HCT116 (cell line): ENCODE measurements around the gene PODNL1. TPM values are rescaled to one million over a fixed set of nuclear protein-coding genes. Genes with fewer than 3 reads are reported as not detected.

ENCODE experiments used
- ATAC-seq: fragments of 200-7000 bp; cut with Tn5 transposase; 2 replicates; pipeline ENCODE4 v1.9.1; 2020; ENCODE audit warnings: mild to moderate bottlenecking, moderate library complexity
- BruUV-seq: library from RNA; stranded (reverse); fragments of 400-500 nt; replicated peaks from 2 replicates; lab custom pipeline; 2021; lab: Mats Ljungman, UMichigan
- CTCF ChIA-PET: fragments of 300-600 bp; sonication (Branson Sonifier 250); formaldehyde crosslinking; loops from one replicate; lab custom pipeline; 2021; ENCODE audit warnings: antibody characterized with exemption; lab: Charles Lee
- POLR2A ChIA-PET: fragments of 300-600, 350-600 bp; sonication (Branson Sonifier 250); formaldehyde crosslinking; loops from one replicate; lab custom pipeline; 2021; ENCODE audit warnings: antibody characterized with exemption; lab: Charles Lee
- RAD21 ChIA-PET, 2 experiments: fragments of 300-600 bp; sonication (Branson Sonifier 250); formaldehyde crosslinking; loops; one replicate each; lab custom pipeline; 2023; ENCODE audit warnings: low total read pairs in 2 of 2; ENCODE audit not compliant: uncharacterized antibody in 2 of 2, unreplicated experiment in 2 of 2, low non-redundant PET in 1 of 2; lab: Charles Lee
- DNase-seq: peaks from one replicate; pipeline ENCODE4 v3.0.0-alpha.2; 2010; ENCODE audit warnings: low read depth, low spot score
- H2AFZ ChIP-seq: fragments of 200-600 bp; shearing (Covaris generic), sonication (generic); 2 replicates; pipeline ENCODE4 v1.6.1; 2017; ENCODE audit warnings: low read depth, mixed run types, mixed read lengths, antibody characterized with exemption, low read length; ENCODE audit not compliant: poor library complexity, severe bottlenecking
- H3K27ac ChIP-seq: 2 replicates; pipeline ENCODE4 v1.5.1; 2012; ENCODE audit warnings: low read depth, low read length
- H3K27me3 ChIP-seq: fragments of 200-600 bp; sonication (generic); 2 replicates; pipeline ENCODE4 v1.6.1; 2016; ENCODE audit warnings: mixed run types, low read length, mixed read lengths; ENCODE audit not compliant: insufficient read depth
- H3K36me3 ChIP-seq, 2 experiments: fragments of 200-500 bp in 1 of 2; fragments of 200-600 bp in 1 of 2; sonication (Bioruptor generic) in 1 of 2; sonication (generic) in 1 of 2; 2 replicates each; pipeline versions ENCODE4 v1.5.1 to v1.6.1; 2014 to 2016; ENCODE audit warnings: low read length in 2 of 2, inconsistent platforms in 1 of 2, mixed read lengths in 1 of 2, mixed run types in 1 of 2; ENCODE audit not compliant: insufficient read depth in 2 of 2, control insufficient read depth in 1 of 2
- H3K4me1 ChIP-seq, 2 experiments: fragments of 200-600 bp in 1 of 2; sonication (generic) in 1 of 2; 2 replicates each; pipeline versions ENCODE4 v1.5.1 to v1.6.1; 2012 to 2017; ENCODE audit warnings: low read length in 2 of 2, inconsistent platforms in 1 of 2, mild to moderate bottlenecking in 1 of 2, mixed read lengths in 1 of 2, mixed run types in 1 of 2, moderate library complexity in 1 of 2; ENCODE audit not compliant: insufficient read depth in 2 of 2, control insufficient read depth in 1 of 2
- H3K4me2 ChIP-seq: fragments of 200-600 bp; sonication (generic); 2 replicates; pipeline ENCODE4 v1.6.1; 2017; ENCODE audit warnings: mixed run types, low read length, mixed read lengths
- H3K4me3 ChIP-seq, 2 experiments: fragments of 200-600 bp in 1 of 2; sonication (generic) in 1 of 2; replicated peaks in 1 of 2; 2 replicates each; pipeline ENCODE4 v1.5.1; 2011 to 2016; ENCODE audit warnings: low read length in 2 of 2, control low read depth in 1 of 2, low read depth in 1 of 2, mild to moderate bottlenecking in 1 of 2, mixed read lengths in 1 of 2, mixed run types in 1 of 2
- H3K79me2 ChIP-seq: fragments of 200-600 bp; sonication (generic); 2 replicates; pipeline ENCODE4 v1.6.1; 2017; ENCODE audit warnings: mild to moderate bottlenecking, mixed run types, low read length, moderate library complexity, mixed read lengths; ENCODE audit not compliant: insufficient read depth
- H3K9ac ChIP-seq: fragments of 200-600 bp; sonication (generic); 2 replicates; pipeline ENCODE4 v1.6.1; 2016; ENCODE audit warnings: low read length, mixed read lengths
- H3K9me2 ChIP-seq: fragments of 200-600 bp; sonication (generic), shearing (Covaris generic); 2 replicates; pipeline ENCODE4 v1.6.1; 2017; ENCODE audit warnings: mixed run types, mild to moderate bottlenecking, moderate library complexity; ENCODE audit not compliant: insufficient read depth
- H3K9me3 ChIP-seq, 2 experiments: fragments of 200-500 bp in 1 of 2; fragments of 200-600 bp in 1 of 2; sonication (Bioruptor generic) in 1 of 2; sonication (generic) in 1 of 2; 2 replicates each; pipeline ENCODE4 v1.6.1; 2014 to 2017; ENCODE audit warnings: low read length in 2 of 2, mixed read lengths in 2 of 2, inconsistent platforms in 1 of 2, low read depth in 1 of 2, mild to moderate bottlenecking in 1 of 2, mixed run types in 1 of 2, moderate library complexity in 1 of 2; ENCODE audit not compliant: control insufficient read depth in 1 of 2, insufficient read depth in 1 of 2
- H4K20me1 ChIP-seq: fragments of 200-600 bp; sonication (generic), shearing (Covaris generic); 2 replicates; pipeline ENCODE4 v1.6.1; 2017; ENCODE audit warnings: mixed run types, mild to moderate bottlenecking, moderate library complexity; ENCODE audit not compliant: insufficient read depth
- ELF1 ChIP-seq: IDR thresholded peaks from 2 replicates; pipeline ENCODE4 v1.6.1; 2012; ENCODE audit warnings: low read depth, borderline replicate concordance
- FOSL1 ChIP-seq: IDR thresholded peaks from 2 replicates; pipeline ENCODE4 v1.6.1; 2012; ENCODE audit warnings: low read depth
- JUND ChIP-seq: IDR thresholded peaks from 2 replicates; pipeline ENCODE4 v1.6.1; 2012
- MAX ChIP-seq: IDR thresholded peaks from 2 replicates; pipeline ENCODE4 v1.6.1; 2012
- POLR2AphosphoS5 ChIP-seq: IDR thresholded peaks from 2 replicates; pipeline ENCODE4 v1.6.1; 2011; ENCODE audit warnings: mild to moderate bottlenecking, low read depth, low read length, moderate library complexity
- RAD21 ChIP-seq: IDR thresholded peaks from 2 replicates; pipeline ENCODE4 v1.6.1; 2012; ENCODE audit warnings: low read depth, mild to moderate bottlenecking
- REST ChIP-seq: IDR thresholded peaks from 2 replicates; pipeline ENCODE4 v1.6.1; 2012; ENCODE audit warnings: low read depth
- SIN3A ChIP-seq: IDR thresholded peaks from 2 replicates; pipeline ENCODE4 v1.6.1; 2012; ENCODE audit warnings: low read depth
- SP1 ChIP-seq: IDR thresholded peaks from 2 replicates; pipeline ENCODE4 v1.6.1; 2012; ENCODE audit warnings: low read depth
- SRF ChIP-seq: IDR thresholded peaks from 2 replicates; pipeline ENCODE4 v1.6.1; 2012; ENCODE audit warnings: low read depth
- TCF7L2 ChIP-seq: IDR thresholded peaks from 2 replicates; pipeline ENCODE4 v1.7.0; 2011; ENCODE audit warnings: borderline replicate concordance, inconsistent platforms; ENCODE audit not compliant: insufficient read depth, insufficient read length; ENCODE audit errors: extremely low read depth
- YY1 ChIP-seq: IDR thresholded peaks from 2 replicates; pipeline ENCODE4 v1.6.1; 2011; ENCODE audit warnings: low read length, low read depth, moderate library complexity, mild to moderate bottlenecking; ENCODE audit not compliant: insufficient replicate concordance; ENCODE audit errors: extremely low read depth
- ZFX ChIP-seq: fragments of 450-650 bp; IDR thresholded peaks from 2 replicates; pipeline ENCODE4 v1.6.1; 2017
- ZNF274 ChIP-seq: fragments of 200-500 bp; sonication (Bioruptor generic); IDR thresholded peaks from 2 replicates; pipeline ENCODE4 v1.6.1; 2014; ENCODE audit warnings: mild to moderate bottlenecking, low read depth, low read length, inconsistent platforms
- intact Hi-C: fragments of 100-400 bp; cut with micrococcal nuclease; formaldehyde crosslinking; loops from 2 replicates; pipeline ENCODE4 v1.10.0; 2022
- total RNA-seq: library from RNA; stranded (reverse); gene quantifications from one replicate; pipeline ENCODE4 v1.2.1, GENCODE V29; 2021; ENCODE audit not compliant: unreplicated experiment

Gene PODNL1
- total RNA-seq, 1 experiment from 2014 or later = 0.71 TPM

GRCh38 chr19:13978351-13979243 lies 40.4 kb upstream of the PODNL1 start:
- H3K4me3 ChIP-seq = no peak overlapping the region
- H3K4me2 ChIP-seq = no peak overlapping the region
- H3K36me3 ChIP-seq = no peaks in the 10 kb centered on the region; a peak in 1 of 4 replicates
- ChIA-PET POLR2A (no interaction called here), CTCF (no interaction called here), RAD21 (no interaction called here)
- H3K27me3 ChIP-seq = no peaks in the 10 kb centered on the region
- H3K9me3 ChIP-seq = no peaks in the 10 kb centered on the region
- ATAC-seq (peak; percentile 66), DNase-seq (no peak)
- H3K9ac ChIP-seq = no peak overlapping the region
- no TSS peak for BruUV-seq
- no peak overlapping the region for H3K27ac ChIP-seq
- TF ChIP-seq SIN3A (no peak), MAX (no peak), ZNF274 (no peak)
- no peaks in the 10 kb centered on the region for H3K79me2 ChIP-seq
- H3K4me1 ChIP-seq = peaks cover 0 to 10% of the 10 kb centered on the region in 2 experiments; a peak in 3 of 4 replicates
- H2AFZ ChIP-seq = no peak overlapping the region
- intact Hi-C loops = no loop called here
- H4K20me1 ChIP-seq = no peaks in the 10 kb centered on the region
- no peaks in the 10 kb centered on the region for H3K9me2 ChIP-seq

- H2AFZ ChIP-seq = no peak overlapping the region
- H3K9me2 ChIP-seq = no peaks in the 10 kb centered on the region
- intact Hi-C loops = no loop called here
- POLR2A ChIA-PET = no interaction called here
- H3K27ac ChIP-seq = no peak overlapping the region
- no peaks in the 10 kb centered on the region for H4K20me1 ChIP-seq
- H3K36me3 ChIP-seq = no peaks in the 10 kb centered on the region; a peak in 1 of 4 replicates
- ATAC-seq (no peak), DNase-seq (no peak)
- peaks cover 0 to 10% of the 10 kb centered on the region in 2 experiments; a peak in 3 of 4 replicates for H3K4me1 ChIP-seq
- H3K27me3 ChIP-seq = no peaks in the 10 kb centered on the region
- H3K4me2 ChIP-seq = no peak overlapping the region
- H3K9me3 ChIP-seq = no peaks in the 10 kb centered on the region
- RAD21 ChIA-PET = no interaction called here
- H3K4me3 ChIP-seq = no peak overlapping the region
- CTCF ChIA-PET = no interaction called here
- no peak overlapping the region for H3K9ac ChIP-seq
- no peaks in the 10 kb centered on the region for H3K79me2 ChIP-seq
- no TSS peak for BruUV-seq
- TF ChIP-seq JUND (no peak), REST (no peak), YY1 (no peak), ZFX (no peak), SRF (no peak), FOSL1 (no peak), POLR2AphosphoS5 (no peak), MAX (no peak), SP1 (no peak), TCF7L2 (no peak), RAD21 (no peak), ELF1 (no peak)
These were observed 39.6 kb upstream of the PODNL1 start for GRCh38 chr19:13977803-13978202.
